K562 (cell line): Measurements from ENCODE around the gene INTS1. TPM values are rescaled to one million over a fixed set of nuclear protein-coding genes. Genes with fewer than 3 reads are reported as not detected.

Source experiments
- ATAC-seq: fragments of 200-7000 bp; cut with Tn5 transposase; 3 replicates; pipeline ENCODE4 v1.9.1; 2020; ENCODE audit warnings: moderate library complexity
- BruUV-seq: library from RNA; stranded (reverse); fragments of 400-500 nt; replicated peaks from 2 replicates; lab custom pipeline; 2021; lab: Mats Ljungman, UMichigan
- CTCF ChIA-PET: fragments of 300-600 bp; formaldehyde crosslinking; extraction: SDS; loops from one replicate; lab custom pipeline; 2021; ENCODE audit warnings: low intra/inter-chr PET ratio; lab: Yijun Ruan, JAX
- POLR2A ChIA-PET: fragments of 300-600, 350-650 bp; sonication (Branson Sonifier 250); formaldehyde crosslinking; extraction: SDS; loops from one replicate; lab custom pipeline; 2021; ENCODE audit warnings: antibody characterized with exemption, inconsistent platforms; lab: Yijun Ruan, JAX
- DNase-seq, 4 experiments: peaks; one replicate each; pipeline versions ENCODE4 v3.0.0 to v3.0.0-alpha.2; 2011 to 2018; ENCODE audit warnings: low spot score in 3 of 4, mixed read lengths in 3 of 4; ENCODE audit errors: extremely low read depth in 1 of 4
- FAIRE-seq: peaks from 2 replicates; lab custom pipeline; 2011; peaks lifted over from hg19 to GRCh38; lab: Jason Lieb, UNC
- H2AFZ ChIP-seq: 2 replicates; pipeline ENCODE4 v1.6.0; 2011; ENCODE audit warnings: low read depth, low read length, control low read depth, inconsistent platforms
- H3K27ac ChIP-seq: fragments of 200-600 bp; 3 replicates; pipeline ENCODE4 v1.8.0; 2011; ENCODE audit warnings: low read depth, mild to moderate bottlenecking, control low read depth, inconsistent platforms, low read length, moderate library complexity, mixed read lengths; ENCODE audit errors: extremely low read depth
- H3K27me3 ChIP-seq, 2 experiments: fragments of 300-600 bp in 1 of 2; 2 replicates in 1 of 2; 3 replicates in 1 of 2; pipeline versions ENCODE4 v1.6.0 to v1.8.0; 2011; ENCODE audit warnings: inconsistent platforms in 2 of 2, low read length in 2 of 2, mild to moderate bottlenecking in 1 of 2, mixed read lengths in 1 of 2, moderate library complexity in 1 of 2; ENCODE audit not compliant: control insufficient read depth in 2 of 2, insufficient read depth in 2 of 2
- H3K36me3 ChIP-seq: fragments of 300-600 bp; 3 replicates; pipeline ENCODE4 v1.8.0; 2011; ENCODE audit warnings: mild to moderate bottlenecking, low read length, inconsistent platforms; ENCODE audit not compliant: control insufficient read depth, insufficient read depth
- H3K4me1 ChIP-seq, 2 experiments: fragments of 200-600 bp in 1 of 2; replicated peaks in 1 of 2; 2 replicates in 1 of 2; 3 replicates in 1 of 2; pipeline versions ENCODE4 v1.5.1 to v1.8.0; 2011; ENCODE audit warnings: inconsistent platforms in 2 of 2, low read length in 2 of 2, mild to moderate bottlenecking in 1 of 2, mixed read lengths in 1 of 2, moderate library complexity in 1 of 2; ENCODE audit not compliant: control insufficient read depth in 2 of 2, insufficient read depth in 2 of 2
- H3K4me2 ChIP-seq: 2 replicates; pipeline ENCODE4 v1.6.1; 2011; ENCODE audit warnings: low read length, control low read depth, inconsistent platforms, mixed read lengths; ENCODE audit not compliant: insufficient read depth
- H3K4me3 ChIP-seq: fragments of 200-600 bp; sonication (generic), shearing (Covaris generic); 2 replicates; pipeline ENCODE4 v1.5.1; 2016; ENCODE audit warnings: control low read depth, inconsistent platforms
- H3K79me2 ChIP-seq: fragments of 200-600 bp; 3 replicates; pipeline ENCODE4 v1.8.0; 2011; ENCODE audit warnings: low read length, inconsistent platforms; ENCODE audit not compliant: control insufficient read depth, insufficient read depth
- H3K9ac ChIP-seq, 2 experiments: 2 replicates each; pipeline versions ENCODE4 v1.6.0 to v1.6.1; 2011; ENCODE audit warnings: low read depth in 2 of 2, low read length in 2 of 2, control low read depth in 1 of 2, inconsistent platforms in 1 of 2, mild to moderate bottlenecking in 1 of 2, mixed read lengths in 1 of 2; ENCODE audit not compliant: insufficient read depth in 1 of 2
- H3K9me1 ChIP-seq: one replicate; pipeline ENCODE4 v1.6.0; 2011; ENCODE audit warnings: inconsistent platforms, mild to moderate bottlenecking, low read length, moderate library complexity; ENCODE audit not compliant: control insufficient read depth, insufficient read depth
- H3K9me3 ChIP-seq: replicated peaks from 2 replicates; pipeline ENCODE4 v1.5.1; 2011; ENCODE audit warnings: low read depth, low read length, inconsistent platforms; ENCODE audit not compliant: control insufficient read depth, insufficient read depth
- H4K20me1 ChIP-seq: replicated peaks from 2 replicates; pipeline ENCODE4 v1.6.1; 2011; ENCODE audit warnings: low read length, inconsistent platforms, mixed read lengths; ENCODE audit not compliant: control insufficient read depth, insufficient read depth
- ARID4B ChIP-seq: sonication (generic); formaldehyde crosslinking; IDR thresholded peaks from 2 replicates; pipeline ENCODE4 v1.8.0; 2022; ENCODE audit warnings: mild to moderate bottlenecking, missing genetic modification reagents
- CREB1 ChIP-seq, 2 experiments: sonication (generic) in 1 of 2; formaldehyde crosslinking in 1 of 2; IDR thresholded peaks; 2 replicates each; pipeline versions ENCODE4 v1.6.1 to v1.8.0; 2012 to 2022; ENCODE audit warnings: inconsistent platforms in 1 of 2, mild to moderate bottlenecking in 1 of 2, missing genetic modification reagents in 1 of 2, moderate library complexity in 1 of 2
- FOS ChIP-seq: IDR thresholded peaks from 3 replicates; pipeline ENCODE4 v1.6.1; 2011; ENCODE audit not compliant: insufficient read length; ENCODE audit errors: extremely low read depth
- GABPB1 ChIP-seq: sonication (generic); formaldehyde crosslinking; IDR thresholded peaks from 2 replicates; pipeline ENCODE4 v1.8.0; 2022; ENCODE audit warnings: mild to moderate bottlenecking, missing genetic modification reagents
- VEZF1 ChIP-seq: fragments of 200-800 bp; sonication (Bioruptor generic); IDR thresholded peaks from 2 replicates; pipeline ENCODE4 v1.6.1; 2017; ENCODE audit warnings: missing genetic modification characterization, missing compliant biosample characterization
- ZBTB34 ChIP-seq: fragments of 250-450 bp; sonication (Bioruptor Pico); IDR thresholded peaks from 2 replicates; pipeline ENCODE4 v1.8.0; 2021; ENCODE audit warnings: mild to moderate bottlenecking, moderate library complexity
- ZNF175 ChIP-seq: fragments of 200-800 bp; sonication (Bioruptor generic); IDR thresholded peaks from 2 replicates; pipeline ENCODE4 v1.6.1; 2016; ENCODE audit warnings: low read depth, mild to moderate bottlenecking, missing genetic modification characterization, missing compliant biosample characterization
- ZNF589 ChIP-seq: fragments of 200-800 bp; sonication (Bioruptor generic); IDR thresholded peaks from 2 replicates; pipeline ENCODE4 v1.6.1; 2016; ENCODE audit warnings: low read depth, missing genetic modification characterization, missing compliant biosample characterization
- WGBS: fragments of 100-300 bp; shearing (Covaris generic); methylation state at CpG from one replicate; pipeline ENCODE4 v1.1.6; 2016; ENCODE audit warnings: low coverage, mixed read lengths; ENCODE audit not compliant: insufficient coverage; ENCODE audit errors: missing lambda C conversion rate; 5-methylcytosine and 5-hydroxymethylcytosine counted together
- in situ Hi-C: fragments of 300-500 bp; cut with MboI; formaldehyde crosslinking; loops from 4 replicates; pipeline ENCODE4 v1.15.0; 2018; ENCODE audit warnings: inconsistent platforms, mixed read lengths
- intact Hi-C: fragments of 100-400 bp; cut with micrococcal nuclease; formaldehyde crosslinking; loops from 2 replicates; pipeline ENCODE4 v1.14.2; 2022
- polyA plus RNA-seq, 8 experiments: library from polyadenylated mRNA; depleted of rRNA in 4 of 8; stranded (reverse) in 5 of 8; unstranded in 3 of 8; fragments of >200 nt; fragmentation: Nextera tagmentation in 2 of 8; fragmentation: Illumina TruSeq in 1 of 8; extraction: Ambion mirVana in 2 of 8; extraction: Trizol in 1 of 8; gene quantifications; 2 replicates each; pipeline versions ENCODE4 v1.2.1 to v1.2.3, GENCODE V29; 2011 to 2014; ENCODE audit warnings: inconsistent platforms in 1 of 8, missing spikeins in 1 of 8
- total RNA-seq, 7 experiments: library from RNA; depleted of rRNA in 6 of 7; stranded (reverse); fragments of >200 nt in 6 of 7; fragmentation: Illumina TruSeq in 2 of 7; extraction: Trizol in 2 of 7; gene quantifications; 2 replicates each; pipeline versions ENCODE4 v1.2.1 to v1.2.3, GENCODE V29; 2011 to 2021; ENCODE audit warnings: low replicate concordance in 1 of 7

INTS1 gene
- total and polyA plus RNA-seq, 9 of the 15 experiments (the other 6 are each of a cell fraction or from before 2014, with no cell fraction given), result 0.34 to 119 (median 18.5) TPM

- CTCF ChIA-PET, result no interaction called here
- Histone ChIP-seq H3K4me3 (no peak overlapping the region), H3K9me3 (no peaks in the 10 kb centered on the region), H3K9ac (peak overlapping the region; percentile 10 to 84; a peak in 3 of 4 replicates), H3K27ac (peak overlapping the region; percentile 59), H3K9me1 (peaks cover 9% of the 10 kb centered on the region), H3K4me2 (peak overlapping the region; percentile 55), H3K4me1 (peaks cover 45 to 82% of the 10 kb centered on the region in 2 experiments), H4K20me1 (peaks cover 53% of the 10 kb centered on the region), H3K36me3 (peaks cover 19% of the 10 kb centered on the region; the same call in 2 of the 3 replicates), H3K27me3 (peaks cover 3 to 4% of the 10 kb centered on the region in 2 experiments; a peak in 3 of 5 replicates), H2AFZ (no peak overlapping the region), H3K79me2 (peaks cover 68% of the 10 kb centered on the region)
- POLR2A ChIA-PET, result interaction anchor here (0.6 to 1.7 kb wide), 9 partner anchors 9 to 486 kb away, joined by 3 to 6 read pairs (median 3); no protein-coding TSS in a partner anchor
- WGBS, result 35% methylated on average over 7 of the region's 9 CpGs
- in situ Hi-C loops, result no loop called here
- peak; percentile 1; the same call in 2 of the 3 replicates for ATAC-seq
- no peak for DNase-seq
- BruUV-seq, result no TSS peak
- FAIRE-seq, result peak; percentile 26
- intact Hi-C loops, result no loop called here
- TF ChIP-seq VEZF1 (CRISPR knock-in tag), result 0 out of 2 replicates have a peak, but pooled peaks have one; percentile 28
- no peak for TF ChIP-seq ZNF175 (CRISPR knock-in tag)
- TF ChIP-seq FOS, result no peak
- TF ChIP-seq ZBTB34 (CRISPR knock-in tag), result no peak
- TF ChIP-seq ARID4B, result peak; percentile 26; the same call in 1 of the 2 replicates
- no peak for TF ChIP-seq GABPB1 (CRISPR knock-in tag)
- TF ChIP-seq ZNF589, result peak; percentile 15; the same call in 1 of the 2 replicates
- no peak for TF ChIP-seq CREB1 (IDR thresholded peaks at IDR 0.05)
- peak; percentile 31; the same call in 1 of the 2 replicates for TF ChIP-seq CREB1 (CRISPR knock-in tag; IDR thresholded peaks at IDR 0.05)
Observed at GRCh38 chr7:1533255-1533546, 29.0 kb upstream of the INTS1 start.
